Endodermal cell (in vitro differentiated cells): Measurements from ENCODE around the gene AGPS. TPM values are rescaled to one million over a fixed set of nuclear protein-coding genes. Genes with fewer than 3 reads are reported as not detected.
"Not testable (repeated sequence)": the region's sequence is repeated elsewhere in the genome, so short reads cannot be mapped to it uniquely, and the experiment has no call there.

Experiments used
- DNase-seq: peaks from one replicate; pipeline ENCODE4 v3.0.0-alpha.2; 2017
- H3K27ac ChIP-seq: 2 replicates; pipeline ENCODE4 v1.5.1; 2013; ENCODE audit warnings: mild to moderate bottlenecking, low read depth, low read length, moderate library complexity
- H3K27me3 ChIP-seq: 2 replicates; pipeline ENCODE4 v1.6.1; 2013; ENCODE audit warnings: mild to moderate bottlenecking, low read length, moderate library complexity; ENCODE audit not compliant: insufficient read depth, control insufficient read depth, poor library complexity, severe bottlenecking
- H3K36me3 ChIP-seq: 2 replicates; pipeline ENCODE4 v1.7.0; 2013; ENCODE audit warnings: mild to moderate bottlenecking, low read length, moderate library complexity; ENCODE audit not compliant: control insufficient read depth, insufficient read depth
- H3K4me1 ChIP-seq: one replicate; pipeline ENCODE4 v1.7.0; 2013; ENCODE audit warnings: low read length; ENCODE audit not compliant: control insufficient read depth, insufficient read depth
- H3K4me3 ChIP-seq: 2 replicates; pipeline ENCODE4 v1.5.1; 2013; ENCODE audit warnings: mild to moderate bottlenecking, low read length, moderate library complexity
- H3K9ac ChIP-seq: 2 replicates; pipeline ENCODE4 v1.6.1; 2013; ENCODE audit warnings: mild to moderate bottlenecking, low read length, moderate library complexity; ENCODE audit not compliant: poor library complexity, severe bottlenecking; ENCODE audit errors: extremely low read depth
- H3K9me3 ChIP-seq: 2 replicates; pipeline ENCODE4 v1.6.1; 2013; ENCODE audit warnings: mild to moderate bottlenecking, low read length, moderate library complexity; ENCODE audit not compliant: control insufficient read depth
- H3K27ac Mint-ChIP-seq: 2 replicates; pipeline ENCODE4 v1.8.0; 2020; ENCODE audit warnings: mixed read lengths
- H3K27me3 Mint-ChIP-seq: 2 replicates; pipeline ENCODE4 v1.8.0; 2021; ENCODE audit warnings: mild to moderate bottlenecking, mixed read lengths; ENCODE audit not compliant: insufficient read depth
- H3K36me3 Mint-ChIP-seq: 2 replicates; pipeline ENCODE4 v1.8.0; 2020; ENCODE audit warnings: low read depth, mixed read lengths
- H3K4me1 Mint-ChIP-seq: 2 replicates; pipeline ENCODE4 v1.8.0; 2020; ENCODE audit warnings: mixed read lengths
- H3K4me3 Mint-ChIP-seq: 2 replicates; pipeline ENCODE4 v1.8.0; 2020; ENCODE audit warnings: mild to moderate bottlenecking, moderate library complexity, mixed read lengths
- H3K9me3 Mint-ChIP-seq: 2 replicates; pipeline ENCODE4 v1.8.0; 2020; ENCODE audit warnings: mild to moderate bottlenecking, mixed read lengths
- WGBS, 2 experiments: methylation state at CpG; one replicate each; pipeline versions ENCODE4 v1.1.5 to v1.1.7; 2013; ENCODE audit warnings: missing lambda C conversion rate in 2 of 2, mixed read lengths in 1 of 2; ENCODE audit not compliant: insufficient coverage in 1 of 2, insufficient read length in 1 of 2; 5-methylcytosine and 5-hydroxymethylcytosine counted together
- total RNA-seq, 2 donors: library from RNA; stranded (reverse); fragmentation: NEBNext Ultra II Directional in 1 of 2; extraction: Animal tissue kit (Norgen Biotek cat#: 25700) in 1 of 2; gene quantifications; 2 replicates in 1 of 2; 3 replicates in 1 of 2; pipeline ENCODE4 v1.2.1, GENCODE V29; 2021
- TF ChIP-seq, protein P1 (sequence below): fragments of 200-600 bp; sonication (generic); conservative IDR thresholded peaks from 2 replicates; pipeline ENCODE4 v1.5.0; 2021; ENCODE audit warnings: antibody characterized with exemption, mild to moderate bottlenecking

Gene AGPS
- total RNA-seq, 2 donors from 2014 or later, result 76.8 to 86.1 TPM

DNA sequence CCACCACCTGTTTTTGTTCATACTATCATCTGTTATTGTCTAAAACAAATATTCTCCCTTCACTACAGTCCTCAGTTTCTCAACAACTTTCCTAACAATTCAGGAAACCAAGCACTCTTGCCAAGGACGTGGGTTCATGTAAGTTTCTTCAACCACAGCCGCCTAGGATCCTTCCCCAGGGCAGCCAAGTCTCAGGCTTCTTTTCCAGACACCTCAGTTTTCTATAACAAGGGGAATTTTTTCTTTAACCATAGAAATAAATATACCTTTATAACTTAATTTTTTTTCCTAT, 39.4 kb upstream of the AGPS start:
- no peak overlapping the region for H3K4me3 Mint-ChIP-seq
- Histone ChIP-seq H3K27ac (no peak overlapping the region), H3K27me3 (no peaks in the 10 kb centered on the region), H3K36me3 (no peaks in the 10 kb centered on the region), H3K4me3 (no peak overlapping the region), H3K4me1 (peaks cover 12% of the 10 kb centered on the region), H3K9me3 (no peaks in the 10 kb centered on the region), H3K9ac (no peak overlapping the region)
- no peaks in the 10 kb centered on the region for H3K9me3 Mint-ChIP-seq
- no peaks in the 10 kb centered on the region for H3K27me3 Mint-ChIP-seq
- peak overlapping the region; percentile 49 for H3K27ac Mint-ChIP-seq
- peaks cover 33% of the 10 kb centered on the region for H3K4me1 Mint-ChIP-seq
- no peaks in the 10 kb centered on the region for H3K36me3 Mint-ChIP-seq
- 79% methylated on average over 2 of the region's 2 CpGs; no CpG with 5 or more reads in 1 of the 2 experiments for WGBS, 2 experiments
- TF ChIP-seq, protein P1, sequence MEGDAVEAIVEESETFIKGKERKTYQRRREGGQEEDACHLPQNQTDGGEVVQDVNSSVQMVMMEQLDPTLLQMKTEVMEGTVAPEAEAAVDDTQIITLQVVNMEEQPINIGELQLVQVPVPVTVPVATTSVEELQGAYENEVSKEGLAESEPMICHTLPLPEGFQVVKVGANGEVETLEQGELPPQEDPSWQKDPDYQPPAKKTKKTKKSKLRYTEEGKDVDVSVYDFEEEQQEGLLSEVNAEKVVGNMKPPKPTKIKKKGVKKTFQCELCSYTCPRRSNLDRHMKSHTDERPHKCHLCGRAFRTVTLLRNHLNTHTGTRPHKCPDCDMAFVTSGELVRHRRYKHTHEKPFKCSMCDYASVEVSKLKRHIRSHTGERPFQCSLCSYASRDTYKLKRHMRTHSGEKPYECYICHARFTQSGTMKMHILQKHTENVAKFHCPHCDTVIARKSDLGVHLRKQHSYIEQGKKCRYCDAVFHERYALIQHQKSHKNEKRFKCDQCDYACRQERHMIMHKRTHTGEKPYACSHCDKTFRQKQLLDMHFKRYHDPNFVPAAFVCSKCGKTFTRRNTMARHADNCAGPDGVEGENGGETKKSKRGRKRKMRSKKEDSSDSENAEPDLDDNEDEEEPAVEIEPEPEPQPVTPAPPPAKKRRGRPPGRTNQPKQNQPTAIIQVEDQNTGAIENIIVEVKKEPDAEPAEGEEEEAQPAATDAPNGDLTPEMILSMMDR, result no peak
- DNase-seq, result no peak

DNA sequence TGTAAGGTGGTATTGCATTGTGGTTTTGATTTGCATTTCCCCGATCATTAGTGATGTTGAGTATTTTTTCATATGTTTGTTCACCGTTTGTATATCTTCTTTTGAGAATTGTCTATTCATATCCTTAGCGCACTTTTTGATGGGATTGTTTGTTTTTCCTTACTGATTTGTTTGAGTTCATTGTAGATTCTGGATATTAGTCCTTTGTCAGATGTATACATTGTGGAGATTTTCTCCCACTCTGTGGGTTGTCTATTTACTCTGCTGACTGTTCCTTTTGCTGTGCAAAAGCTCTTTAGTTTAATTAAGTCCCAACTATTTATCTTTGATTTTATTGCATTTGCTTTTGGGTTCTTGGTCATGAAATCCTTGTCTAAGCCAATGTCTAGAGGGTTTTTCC, 38.0 kb upstream of the AGPS start:
- not testable (repeated sequence) for H3K9me3 Mint-ChIP-seq

DNA sequence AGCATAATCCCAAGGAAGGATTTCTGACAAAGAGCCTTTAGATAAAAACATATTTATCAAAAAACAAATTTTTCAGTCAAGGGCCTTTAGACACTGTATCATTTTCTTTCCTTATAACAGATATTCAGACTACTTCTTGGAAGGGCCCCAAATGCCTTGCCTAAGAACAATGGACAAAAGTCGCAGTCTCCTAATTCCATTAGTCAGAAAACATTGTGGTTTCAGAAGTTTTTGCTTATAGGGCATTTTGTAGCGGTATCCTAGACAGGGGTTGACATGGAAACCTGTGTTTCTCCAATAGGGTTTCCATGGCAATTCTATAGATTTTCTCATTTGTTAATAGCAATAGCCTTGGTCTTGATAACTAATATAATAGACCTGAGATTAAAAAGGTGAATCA, 36.7 kb upstream of the AGPS start:
- peaks cover 32% of the 10 kb centered on the region for H3K4me1 Mint-ChIP-seq
- H3K27me3 ChIP-seq, result no peaks in the 10 kb centered on the region
- H3K36me3 ChIP-seq, result no peaks in the 10 kb centered on the region
- H3K27ac Mint-ChIP-seq, result no peak overlapping the region
- no peaks in the 10 kb centered on the region for H3K36me3 Mint-ChIP-seq
- H3K9me3 ChIP-seq, result no peaks in the 10 kb centered on the region
- H3K4me3 Mint-ChIP-seq, result no peak overlapping the region
- 100% methylated on average over 2 of the region's 2 CpGs for WGBS, 2 experiments
- H3K4me3 ChIP-seq, result no peak overlapping the region
- no peak for DNase-seq
- TF ChIP-seq, protein P1, result no peak
- H3K4me1 ChIP-seq, result peaks cover 9% of the 10 kb centered on the region
- no peak overlapping the region for H3K27ac ChIP-seq
- no peaks in the 10 kb centered on the region for H3K9me3 Mint-ChIP-seq
- H3K9ac ChIP-seq, result no peak overlapping the region
- H3K27me3 Mint-ChIP-seq, result no peaks in the 10 kb centered on the region

More for the DNA sequence above, 38.0 kb upstream of the AGPS start:
- not testable (repeated sequence) for H3K27me3 Mint-ChIP-seq, H3K4me3 ChIP-seq, H3K27me3 ChIP-seq, H3K36me3 Mint-ChIP-seq, H3K27ac ChIP-seq, H3K4me1 ChIP-seq, H3K9me3 ChIP-seq, H3K4me3 Mint-ChIP-seq, H3K36me3 ChIP-seq, H3K9ac ChIP-seq, H3K27ac Mint-ChIP-seq, DNase-seq
- 67 to 97% methylated on average over 1 to 3 of the region's 3 CpGs for WGBS, 2 experiments
- peaks cover 32% of the 10 kb centered on the region for H3K4me1 Mint-ChIP-seq

DNA sequence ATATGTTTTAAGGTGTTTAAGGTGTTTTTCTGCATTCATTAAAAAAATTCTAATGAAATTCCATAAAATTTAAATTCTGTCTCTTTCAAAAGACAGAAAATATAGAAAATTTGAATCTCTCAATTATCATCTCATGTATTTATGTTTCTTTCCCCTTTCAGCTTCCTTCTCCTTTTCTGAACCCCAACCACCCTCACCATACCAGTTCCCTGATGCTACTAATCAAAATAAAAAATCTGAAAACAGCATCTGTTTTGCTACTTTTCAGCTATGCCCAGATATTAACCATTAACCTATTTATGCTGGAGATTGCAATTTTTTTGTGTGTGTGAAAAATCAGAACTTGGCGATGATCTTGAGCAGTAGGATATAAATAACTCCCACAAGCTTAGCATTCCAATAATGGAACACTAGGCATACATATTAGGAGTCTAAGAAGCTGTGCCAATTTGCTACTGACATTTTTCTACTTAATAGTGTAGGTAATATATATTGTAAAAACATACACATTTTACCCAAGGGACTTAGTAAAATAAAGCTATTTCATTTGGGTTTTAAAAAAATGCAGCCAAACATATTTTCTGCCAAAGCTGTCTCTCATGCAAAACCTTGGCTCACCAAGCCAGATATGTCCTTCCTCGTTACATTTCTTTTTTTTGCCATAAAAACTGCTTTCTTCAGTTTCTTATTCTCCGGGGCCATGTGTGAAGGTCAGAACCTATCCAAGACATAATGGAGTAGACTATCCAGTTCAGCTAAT, 32.6 kb upstream of the AGPS start:
- no peak overlapping the region for H3K27ac Mint-ChIP-seq
- no peaks in the 10 kb centered on the region for H3K36me3 Mint-ChIP-seq
- no peaks in the 10 kb centered on the region for H3K9me3 Mint-ChIP-seq
- Histone ChIP-seq H3K4me3 (no peak overlapping the region), H3K9ac (no peak overlapping the region), H3K27me3 (peaks cover 5% of the 10 kb centered on the region), H3K27ac (no peak overlapping the region), H3K4me1 (peaks cover 9% of the 10 kb centered on the region), H3K9me3 (no peaks in the 10 kb centered on the region), H3K36me3 (no peaks in the 10 kb centered on the region)
- no peak for DNase-seq
- H3K4me1 Mint-ChIP-seq, result peaks cover 13% of the 10 kb centered on the region
- H3K27me3 Mint-ChIP-seq, result no peaks in the 10 kb centered on the region
- TF ChIP-seq, protein P1, result no peak
- WGBS, 2 experiments, result 99 to 100% methylated on average over 1 to 3 of the region's 3 CpGs
- H3K4me3 Mint-ChIP-seq, result no peak overlapping the region
